ENCODE results near the gene SFXN3.

Gene SFXN3

GRCh38 chr10:101000127-101000914 lies 30.7 kb upstream of the SFXN3 start:
- no peak for DNase-seq

GRCh38 chr10:101000915-101001658 lies 29.9 kb upstream of the SFXN3 start:
- DNase-seq, result peak; percentile 16

GRCh38 chr10:101001659-101002035 lies 29.4 kb upstream of the SFXN3 start:
- no peak for DNase-seq

- DNase-seq, result no peak
These were observed 28.6 kb upstream of the SFXN3 start for GRCh38 chr10:101002456-101002855.

DNA sequence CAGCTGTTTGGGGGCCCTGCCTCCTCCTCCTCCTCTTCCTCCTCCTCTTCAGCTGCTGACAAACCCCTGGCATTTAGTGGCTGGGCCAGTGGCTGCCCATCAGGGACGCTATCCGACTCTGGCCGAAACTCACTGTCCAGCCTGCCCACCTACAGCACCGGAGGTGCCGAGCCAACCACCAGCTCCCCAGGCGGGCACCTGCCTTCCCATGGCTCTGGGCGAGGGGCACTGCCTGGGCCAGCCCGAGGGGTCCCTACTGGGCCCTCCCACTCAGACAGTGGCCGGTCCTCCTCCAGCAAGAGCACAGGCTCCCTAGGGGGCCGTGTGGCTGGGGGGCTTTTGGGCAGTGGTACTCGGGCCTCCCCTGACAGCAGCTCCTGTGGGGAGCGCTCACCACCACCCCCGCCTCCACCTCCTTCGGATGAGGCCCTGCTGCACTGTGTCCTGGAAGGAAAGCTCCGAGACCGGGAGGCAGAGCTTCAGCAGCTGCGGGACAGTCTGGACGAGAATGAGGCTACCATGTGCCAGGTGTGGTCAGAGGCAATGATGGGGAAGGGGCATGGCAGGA lies 27.3 kb upstream of the SFXN3 start:
- no peak for DNase-seq

DNA sequence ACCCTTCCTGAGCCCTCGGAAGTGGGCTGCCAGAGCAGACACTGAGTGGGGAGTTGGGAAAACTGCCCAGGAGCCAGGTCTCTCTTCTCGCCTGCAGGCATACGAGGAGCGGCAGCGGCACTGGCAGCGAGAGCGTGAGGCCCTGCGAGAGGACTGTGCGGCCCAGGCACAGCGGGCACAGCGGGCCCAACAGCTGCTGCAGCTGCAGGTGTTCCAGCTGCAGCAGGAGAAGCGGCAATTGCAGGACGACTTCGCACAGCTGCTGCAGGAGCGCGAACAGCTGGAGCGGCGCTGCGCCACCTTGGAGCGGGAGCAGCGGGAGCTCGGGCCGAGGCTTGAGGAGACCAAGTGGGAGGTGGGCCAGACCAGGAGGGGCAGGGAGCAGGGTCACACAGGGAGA lies 25.7 kb upstream of the SFXN3 start:
- no peak for DNase-seq

DNA sequence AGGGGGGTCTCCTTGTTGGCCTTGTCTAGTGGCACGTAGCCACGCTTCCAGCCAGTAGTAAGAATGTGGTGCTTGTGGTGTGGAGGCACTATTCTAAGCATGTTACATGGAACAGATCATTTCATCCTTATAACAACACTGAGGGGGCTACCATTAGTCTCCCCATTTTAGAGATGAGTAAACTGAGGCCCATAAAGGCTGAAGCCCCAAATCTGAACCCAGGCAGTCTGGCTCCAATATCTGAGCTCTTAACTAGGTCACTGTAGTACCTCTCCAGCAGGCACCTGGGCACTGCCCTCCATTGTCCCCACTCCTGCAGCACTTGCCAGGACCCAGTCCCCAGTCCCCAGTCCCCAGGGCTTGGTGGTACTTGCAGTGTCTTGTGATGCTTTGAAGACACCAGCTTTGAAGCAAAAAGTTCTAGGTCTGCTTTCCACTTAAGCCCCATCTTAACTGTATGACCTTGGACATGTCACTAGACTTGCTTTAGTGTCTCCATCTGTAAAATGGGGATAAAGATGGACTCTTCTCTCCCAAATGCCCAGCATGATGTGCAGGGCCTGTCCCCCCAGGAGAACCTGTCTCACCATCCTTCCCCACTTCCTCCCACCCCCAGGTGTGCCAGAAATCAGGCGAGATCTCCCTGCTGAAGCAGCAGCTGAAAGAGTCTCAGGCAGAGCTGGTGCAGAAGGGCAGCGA lies 25.0 kb upstream of the SFXN3 start:
- DNase-seq, result no peak

DNA sequence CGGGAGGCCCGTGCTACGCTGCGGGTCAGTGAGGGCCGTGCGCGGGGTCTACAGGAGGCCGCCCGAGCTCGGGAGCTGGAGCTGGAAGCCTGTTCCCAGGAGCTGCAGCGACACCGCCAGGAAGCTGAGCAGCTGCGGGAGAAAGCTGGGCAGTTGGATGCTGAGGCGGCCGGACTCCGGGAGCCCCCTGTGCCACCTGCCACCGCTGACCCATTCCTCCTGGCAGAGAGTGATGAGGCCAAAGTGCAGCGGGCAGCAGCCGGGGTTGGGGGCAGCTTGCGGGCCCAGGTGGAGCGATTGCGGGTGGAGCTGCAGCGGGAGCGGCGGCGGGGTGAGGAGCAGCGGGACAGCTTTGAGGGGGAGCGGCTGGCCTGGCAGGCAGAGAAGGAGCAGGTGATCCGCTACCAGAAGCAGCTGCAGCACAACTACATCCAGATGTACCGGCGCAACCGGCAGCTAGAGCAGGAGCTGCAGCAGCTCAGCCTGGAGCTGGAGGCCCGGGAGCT lies 24.4 kb upstream of the SFXN3 start:
- no peak for DNase-seq

- DNase-seq, result no peak
These were observed 23.8 kb upstream of the SFXN3 start for GRCh38 chr10:101007099-101007711.

- DNase-seq, result no peak
These were observed 22.9 kb upstream of the SFXN3 start for GRCh38 chr10:101007915-101008822.

DNA sequence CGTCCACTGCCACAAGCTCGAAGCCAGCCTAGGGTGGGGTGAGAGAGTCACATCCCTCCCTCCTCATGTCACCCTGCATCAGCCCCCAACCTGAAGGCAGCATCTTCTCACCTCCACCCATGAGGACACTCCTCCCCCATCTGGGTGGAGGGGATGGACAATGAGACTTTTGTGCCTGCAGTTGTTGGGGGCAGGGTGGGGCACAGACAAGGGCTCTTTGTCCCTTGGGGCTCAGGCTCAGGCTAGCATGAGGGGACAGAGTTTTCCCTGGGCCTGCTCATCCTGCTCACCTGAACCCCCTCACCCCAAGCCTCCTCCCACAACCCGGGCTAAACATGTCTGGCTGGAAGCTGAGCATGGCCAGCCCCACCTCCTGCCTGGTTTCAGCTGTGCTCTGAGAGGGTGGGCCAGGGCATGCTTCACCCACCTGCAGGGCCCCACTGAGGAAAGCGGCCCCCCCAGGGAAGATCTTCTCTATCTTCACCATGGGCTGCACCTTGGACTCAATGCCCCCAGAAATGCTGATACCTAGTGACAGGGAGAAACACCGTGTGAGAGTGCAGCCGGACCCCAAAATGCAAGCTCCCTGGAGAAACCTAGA lies 22.1 kb upstream of the SFXN3 start:
- DNase-seq, result no peak

GRCh38 chr10:101010329-101010728 lies 20.7 kb upstream of the SFXN3 start:
- DNase-seq, result no peak

- no peak for DNase-seq
These were observed 19.3 kb upstream of the SFXN3 start for GRCh38 chr10:101011517-101012423.

DNA sequence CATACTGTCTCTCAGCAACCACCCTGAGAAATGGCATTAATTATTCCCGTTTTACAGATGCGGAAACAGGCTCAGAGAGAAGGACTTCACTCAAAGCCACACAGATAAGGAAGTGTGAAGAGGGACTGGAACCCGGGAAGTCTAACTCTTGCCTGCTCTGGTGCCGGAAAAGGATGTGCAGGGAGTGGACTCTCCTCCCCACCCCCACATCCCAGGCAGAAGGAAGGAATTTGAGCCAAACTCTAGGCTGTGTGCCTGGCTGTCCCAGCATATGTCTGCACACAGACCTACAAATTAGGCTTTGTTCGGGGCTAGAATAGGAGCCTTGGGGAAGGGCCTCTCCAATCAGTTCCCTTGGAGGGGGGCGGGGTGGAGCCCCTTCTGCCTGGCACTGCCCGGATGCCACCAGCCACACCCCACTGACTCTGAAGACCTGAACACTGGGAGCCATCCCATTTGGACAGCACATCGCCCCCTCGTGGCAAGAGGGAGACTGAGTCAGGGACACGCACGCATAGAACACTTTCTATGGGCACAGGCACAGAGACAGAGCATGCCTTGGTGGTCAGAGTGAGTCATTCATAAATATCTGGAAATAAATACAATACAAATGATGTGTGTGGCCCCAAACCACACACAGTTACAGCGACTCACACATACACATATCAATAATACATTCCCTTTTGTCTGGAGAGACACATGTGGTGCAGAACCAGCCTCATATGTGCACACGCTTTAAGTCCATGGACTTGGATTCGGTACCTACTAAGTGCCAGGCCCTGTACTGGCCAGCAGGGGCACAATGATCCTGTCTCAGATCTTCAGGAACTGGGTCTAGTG lies 18.3 kb upstream of the SFXN3 start:
- DNase-seq, result peak; percentile 63

- no peak for DNase-seq
These were observed 17.6 kb upstream of the SFXN3 start for GRCh38 chr10:101013365-101013825.

DNA sequence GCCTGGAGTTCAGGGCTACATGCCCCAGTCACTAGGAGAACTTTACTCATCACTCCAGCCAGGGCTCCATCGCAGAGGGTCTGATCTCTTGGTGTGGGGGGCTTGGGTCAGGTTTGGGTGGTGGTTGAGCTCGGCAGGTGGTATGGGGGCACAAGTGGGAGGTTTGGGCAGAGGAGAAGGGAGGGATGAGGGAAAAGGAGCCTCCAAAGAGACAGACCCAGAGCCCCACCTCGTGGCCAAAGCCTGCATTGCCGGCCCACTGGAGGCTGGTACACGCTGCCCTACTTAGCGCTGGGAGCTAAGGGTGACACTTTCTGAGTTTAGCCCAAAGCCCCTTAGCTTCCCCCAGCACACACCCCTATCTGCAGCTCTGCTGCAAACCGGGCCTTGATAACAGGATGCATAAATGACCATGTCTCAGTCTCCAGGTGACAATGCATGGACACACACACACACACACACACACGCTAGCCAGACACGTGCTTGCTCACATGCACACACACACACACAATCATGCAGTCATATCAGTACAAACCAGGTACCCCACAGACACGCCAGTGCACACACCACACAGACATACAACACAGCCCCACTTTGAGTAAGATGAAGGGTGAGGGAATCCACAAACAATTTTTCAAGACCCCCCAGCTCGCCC lies 16.7 kb upstream of the SFXN3 start:
- DNase-seq, result peak; percentile 27

DNA sequence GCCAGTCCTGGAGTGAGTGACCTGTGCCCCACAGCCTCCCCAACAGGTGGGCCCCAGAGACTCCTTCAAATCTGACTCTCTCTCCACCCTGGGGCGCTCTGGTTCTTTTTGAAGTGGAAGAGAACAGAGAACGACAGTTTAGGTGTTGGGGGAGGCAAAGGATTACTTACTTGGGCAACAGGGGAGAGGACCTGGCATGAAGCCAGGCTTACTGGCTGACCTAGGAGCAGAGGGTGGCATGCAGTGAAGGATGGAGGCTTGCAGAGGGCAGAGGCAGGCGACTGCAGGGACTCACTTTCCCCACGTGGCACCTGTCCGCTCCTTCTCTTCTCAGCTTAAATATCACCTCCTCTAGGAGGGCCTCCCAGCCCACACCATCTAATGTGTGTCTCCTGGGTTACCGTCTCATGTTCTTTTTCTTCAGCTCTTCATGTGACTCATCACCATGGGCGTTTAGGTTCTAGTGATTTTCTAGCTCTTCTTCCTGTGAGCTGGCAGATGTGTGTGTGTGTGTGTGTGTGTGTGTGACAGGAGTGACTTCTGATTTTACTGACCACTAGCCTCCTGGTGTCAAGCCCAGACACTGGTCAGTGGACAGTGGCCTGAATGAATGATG lies 16.0 kb upstream of the SFXN3 start:
- DNase-seq, result peak; percentile 15

DNA sequence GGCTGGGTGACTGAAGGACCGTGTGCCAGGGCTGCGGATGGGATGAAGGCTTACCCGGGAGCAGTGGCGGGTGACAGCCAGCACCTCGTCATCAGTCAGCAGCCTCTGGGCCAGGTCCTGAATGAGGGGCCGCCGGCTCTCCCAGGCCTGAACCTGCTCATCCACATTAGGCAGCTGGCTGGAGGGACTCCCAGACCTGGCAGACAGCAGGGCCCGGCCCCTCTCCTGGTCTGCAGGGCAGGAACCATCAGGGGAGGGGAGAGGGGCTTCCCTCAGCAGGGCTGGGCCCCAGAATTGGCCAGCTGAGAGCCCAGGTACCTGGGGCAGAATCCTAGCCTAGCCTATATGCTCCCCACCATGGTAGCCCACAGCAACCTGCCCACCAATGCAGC lies 15.5 kb upstream of the SFXN3 start:
- DNase-seq, result no peak

Data from GOT3 (cell line).